Lower leg skin (tissue), 3 donors: ENCODE measurements around the gene ACYP2.

Experiments used
- POLR2A ChIP-seq, 2 donors: fragments of 450-650 bp; IDR thresholded peaks; one replicate each; pipeline ENCODE4 v1.6.1; 2016 to 2017; ENCODE audit warnings: antibody characterized with exemption in 2 of 2, mild to moderate bottlenecking in 1 of 2, moderate library complexity in 1 of 2
- TF ChIP-seq, protein P1 (sequence below), 3 donors: fragments of 450-650 bp; IDR thresholded peaks; one replicate each; pipeline ENCODE4 v1.5.1; 2016; ENCODE audit warnings: antibody characterized with exemption in 3 of 3, mild to moderate bottlenecking in 3 of 3, moderate library complexity in 2 of 3

DNA sequence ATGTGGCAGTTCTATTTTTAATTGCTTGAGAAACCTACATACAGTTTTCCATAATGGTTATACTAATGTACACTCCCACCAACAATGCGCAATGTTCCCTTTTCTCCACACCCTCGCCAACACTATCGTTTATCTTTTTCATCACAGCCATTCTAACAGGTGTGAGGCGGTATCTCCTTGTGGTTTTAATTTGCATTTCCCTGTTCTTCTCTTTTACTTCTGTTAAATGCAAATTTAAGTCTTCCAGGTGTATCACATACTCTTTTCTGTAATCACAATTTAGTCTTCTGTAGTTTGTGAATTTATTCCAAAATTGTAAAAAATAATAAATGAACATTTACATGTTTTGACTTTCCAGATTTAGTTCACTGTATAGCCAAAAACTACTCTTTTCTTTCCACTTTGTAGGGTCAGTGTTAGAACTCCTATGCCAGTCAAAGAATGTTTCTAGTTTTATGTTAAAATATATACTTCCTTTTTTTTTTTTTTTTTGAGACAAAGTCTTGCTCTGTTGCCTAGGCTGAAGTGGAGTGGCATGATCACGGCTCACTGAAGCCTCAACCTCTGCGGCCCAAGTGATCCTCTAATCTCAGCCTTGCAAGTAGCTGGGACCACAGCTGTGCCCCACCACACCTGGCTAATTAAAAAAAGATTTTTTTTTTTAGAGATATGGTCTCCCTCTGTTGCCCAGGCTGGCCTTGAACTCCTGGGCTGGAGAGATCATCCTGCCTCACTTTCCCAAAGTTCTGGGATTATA is 15.4 kb upstream of the ACYP2 start:
- TF ChIP-seq, protein P1, sequence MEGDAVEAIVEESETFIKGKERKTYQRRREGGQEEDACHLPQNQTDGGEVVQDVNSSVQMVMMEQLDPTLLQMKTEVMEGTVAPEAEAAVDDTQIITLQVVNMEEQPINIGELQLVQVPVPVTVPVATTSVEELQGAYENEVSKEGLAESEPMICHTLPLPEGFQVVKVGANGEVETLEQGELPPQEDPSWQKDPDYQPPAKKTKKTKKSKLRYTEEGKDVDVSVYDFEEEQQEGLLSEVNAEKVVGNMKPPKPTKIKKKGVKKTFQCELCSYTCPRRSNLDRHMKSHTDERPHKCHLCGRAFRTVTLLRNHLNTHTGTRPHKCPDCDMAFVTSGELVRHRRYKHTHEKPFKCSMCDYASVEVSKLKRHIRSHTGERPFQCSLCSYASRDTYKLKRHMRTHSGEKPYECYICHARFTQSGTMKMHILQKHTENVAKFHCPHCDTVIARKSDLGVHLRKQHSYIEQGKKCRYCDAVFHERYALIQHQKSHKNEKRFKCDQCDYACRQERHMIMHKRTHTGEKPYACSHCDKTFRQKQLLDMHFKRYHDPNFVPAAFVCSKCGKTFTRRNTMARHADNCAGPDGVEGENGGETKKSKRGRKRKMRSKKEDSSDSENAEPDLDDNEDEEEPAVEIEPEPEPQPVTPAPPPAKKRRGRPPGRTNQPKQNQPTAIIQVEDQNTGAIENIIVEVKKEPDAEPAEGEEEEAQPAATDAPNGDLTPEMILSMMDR (IDR thresholded peaks at IDR 0.05), result no peak
- no peak for TF ChIP-seq POLR2A (IDR thresholded peaks at IDR 0.05)
